Measurements from ENCODE around the gene CSNK1G1. TPM values are rescaled to one million over a fixed set of nuclear protein-coding genes. Genes with fewer than 3 reads are reported as not detected.

Gene CSNK1G1
- total RNA-seq, 2 experiments from 2014 or later: 16.7 to 20.4 TPM

DNA sequence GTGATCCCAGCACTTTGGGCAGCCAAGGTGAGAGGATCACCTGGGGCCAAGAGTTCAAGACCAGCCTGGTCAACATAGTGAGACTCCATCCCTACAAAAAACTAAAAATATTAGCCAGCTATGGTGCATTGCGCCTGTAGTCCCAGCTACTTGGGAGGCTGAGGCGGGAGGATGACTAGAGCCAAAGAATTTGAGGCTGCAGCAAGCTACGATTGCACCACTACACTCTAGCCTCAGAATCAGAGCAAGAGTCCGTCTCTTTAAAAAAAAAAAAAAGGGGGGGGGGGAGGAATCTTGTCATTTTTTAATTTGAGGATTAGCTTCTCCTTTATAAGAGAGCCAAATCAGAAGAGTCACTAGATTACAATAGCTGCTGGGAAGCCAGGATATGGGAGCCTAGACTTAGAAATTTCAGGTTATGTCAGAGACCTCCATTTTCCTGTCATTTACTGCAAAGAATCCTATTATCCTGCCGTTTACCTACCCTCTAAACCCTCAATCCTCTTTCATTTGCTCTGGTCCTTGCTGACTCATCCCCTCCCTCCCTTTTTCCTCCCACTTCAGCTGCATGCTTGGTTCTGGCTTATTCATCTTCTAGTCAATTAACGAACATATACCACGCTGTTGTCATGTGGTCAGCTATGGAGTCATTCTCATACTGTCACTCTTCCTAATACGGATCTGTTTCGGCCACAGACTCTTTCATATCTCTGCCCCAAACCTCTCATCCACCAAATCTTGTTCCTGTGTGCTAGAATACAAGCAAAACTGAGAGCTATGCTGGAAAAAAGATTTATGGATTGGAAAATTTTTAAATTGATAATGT is 109.4 kb downstream of the CSNK1G1 start:
- Mint-ChIP-seq H3K4me3 (no peak overlapping the region), H3K27ac (no peak overlapping the region), H3K36me3 (ENCODE audit: low read depth) (peaks cover 33% of the 10 kb centered on the region), H3K4me1 (ENCODE audit: low read depth) (peaks cover 44% of the 10 kb centered on the region), H3K9me3 (peaks cover 5% of the 10 kb centered on the region), H3K27me3 (no peaks in the 10 kb centered on the region)
- intact Hi-C loops (cut with micrococcal nuclease): no loop called here
- peak; percentile 85 for DNase-seq
- TF ChIP-seq, protein P1, sequence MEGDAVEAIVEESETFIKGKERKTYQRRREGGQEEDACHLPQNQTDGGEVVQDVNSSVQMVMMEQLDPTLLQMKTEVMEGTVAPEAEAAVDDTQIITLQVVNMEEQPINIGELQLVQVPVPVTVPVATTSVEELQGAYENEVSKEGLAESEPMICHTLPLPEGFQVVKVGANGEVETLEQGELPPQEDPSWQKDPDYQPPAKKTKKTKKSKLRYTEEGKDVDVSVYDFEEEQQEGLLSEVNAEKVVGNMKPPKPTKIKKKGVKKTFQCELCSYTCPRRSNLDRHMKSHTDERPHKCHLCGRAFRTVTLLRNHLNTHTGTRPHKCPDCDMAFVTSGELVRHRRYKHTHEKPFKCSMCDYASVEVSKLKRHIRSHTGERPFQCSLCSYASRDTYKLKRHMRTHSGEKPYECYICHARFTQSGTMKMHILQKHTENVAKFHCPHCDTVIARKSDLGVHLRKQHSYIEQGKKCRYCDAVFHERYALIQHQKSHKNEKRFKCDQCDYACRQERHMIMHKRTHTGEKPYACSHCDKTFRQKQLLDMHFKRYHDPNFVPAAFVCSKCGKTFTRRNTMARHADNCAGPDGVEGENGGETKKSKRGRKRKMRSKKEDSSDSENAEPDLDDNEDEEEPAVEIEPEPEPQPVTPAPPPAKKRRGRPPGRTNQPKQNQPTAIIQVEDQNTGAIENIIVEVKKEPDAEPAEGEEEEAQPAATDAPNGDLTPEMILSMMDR (IDR thresholded peaks at IDR 0.05): no peak
- ChIA-PET CTCF (interaction anchor here (0.7 to 2.7 kb wide), 3 partner anchors 10 to 31 kb away, joined by 3 to 8 read pairs (median 5); no protein-coding TSS in a partner anchor), POLR2A (interaction anchor here (0.8 to 1.9 kb wide), 5 partner anchors 9 to 34 kb away, joined by 3 to 6 read pairs (median 4); no protein-coding TSS in a partner anchor)
- ATAC-seq: peak; percentile 89

- peaks cover 5% of the 10 kb centered on the region for H3K9me3 Mint-ChIP-seq
- peaks cover 35% of the 10 kb centered on the region for H3K36me3 Mint-ChIP-seq (ENCODE audit: low read depth)
- intact Hi-C loops (cut with micrococcal nuclease): no loop called here
- ChIA-PET CTCF (interaction anchor here (1.2 to 1.4 kb wide), 2 partner anchors 12 to 14 kb away, joined by 3 read pairs; no protein-coding TSS in a partner anchor), POLR2A (no interaction called here)
- no peak for DNase-seq
- ATAC-seq: no peak
- peaks cover 45% of the 10 kb centered on the region for H3K4me1 Mint-ChIP-seq (ENCODE audit: low read depth)
- TF ChIP-seq, protein P1 (IDR thresholded peaks at IDR 0.05): no peak
- H3K27ac Mint-ChIP-seq: no peak overlapping the region
- no peaks in the 10 kb centered on the region for H3K27me3 Mint-ChIP-seq
- H3K4me3 Mint-ChIP-seq: no peak overlapping the region
Measured at GRCh38 chr15:64245405-64245804, 110.6 kb downstream of the CSNK1G1 start.

- POLR2A ChIA-PET: interaction anchor here (1.2 kb wide), 1 partner anchor 9 kb away, joined by 4 read pairs; no protein-coding TSS in a partner anchor
- TF ChIP-seq, protein P1 (IDR thresholded peaks at IDR 0.05): no peak
- Mint-ChIP-seq H3K4me1 (ENCODE audit: low read depth) (peaks cover 63% of the 10 kb centered on the region), H3K27me3 (no peaks in the 10 kb centered on the region), H3K27ac (no peak overlapping the region), H3K9me3 (peaks cover 2% of the 10 kb centered on the region), H3K4me3 (no peak overlapping the region), H3K36me3 (ENCODE audit: low read depth) (peaks cover 16% of the 10 kb centered on the region)
- intact Hi-C loops (cut with micrococcal nuclease): no loop called here
- DNase-seq (no peak), ATAC-seq (no peak)
- CTCF ChIA-PET: interaction anchor here (1.5 kb wide), 1 partner anchor 88 kb away, joined by 4 read pairs; no protein-coding TSS in a partner anchor
Measured at GRCh38 chr15:64237677-64238076, 118.3 kb downstream of the CSNK1G1 start.

DNA sequence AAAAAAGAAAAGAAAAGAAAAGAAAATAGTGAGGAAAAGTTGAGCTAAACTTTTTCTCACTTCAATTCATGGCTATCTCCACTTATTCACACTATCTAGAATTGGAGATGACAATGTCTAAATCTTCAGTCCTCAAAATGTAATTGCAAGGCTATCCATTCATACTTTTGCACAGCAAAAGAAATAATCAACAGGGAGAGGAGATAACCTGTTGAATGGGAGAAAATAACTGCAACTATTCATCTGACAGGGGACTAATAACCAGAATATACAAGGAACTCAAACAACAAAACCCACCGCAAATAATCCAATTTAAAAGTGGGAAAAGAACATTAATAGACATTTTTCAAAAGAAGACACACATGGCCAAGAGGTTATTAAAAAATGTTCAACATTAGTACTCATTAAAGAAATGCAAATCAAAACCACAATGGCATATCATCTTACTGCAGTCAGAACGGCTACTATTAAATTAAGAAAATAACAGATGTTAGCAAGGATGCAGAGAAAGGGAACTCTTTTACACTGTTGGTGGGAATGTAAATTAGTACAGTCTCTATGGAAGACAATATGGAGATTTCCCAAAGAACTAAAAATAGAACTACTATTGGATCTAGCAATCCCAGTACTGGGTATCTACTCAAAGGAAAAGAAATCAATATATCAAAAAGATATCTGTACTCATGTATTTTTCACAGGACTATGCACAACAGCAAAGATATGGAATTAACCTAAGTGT is 119.6 kb downstream of the CSNK1G1 start:
- Mint-ChIP-seq H3K9me3 (no peaks in the 10 kb centered on the region), H3K4me1 (ENCODE audit: low read depth) (peaks cover 55% of the 10 kb centered on the region), H3K36me3 (ENCODE audit: low read depth) (peaks cover 5% of the 10 kb centered on the region), H3K27ac (no peak overlapping the region), H3K4me3 (no peak overlapping the region), H3K27me3 (no peaks in the 10 kb centered on the region)
- TF ChIP-seq, protein P1 (IDR thresholded peaks at IDR 0.05): no peak
- no peak for ATAC-seq
- ChIA-PET POLR2A (interaction anchor here (0.7 kb wide), 1 partner anchor 13 kb away, joined by 4 read pairs; no protein-coding TSS in a partner anchor), CTCF (no interaction called here)
- DNase-seq: no peak
- intact Hi-C loops (cut with micrococcal nuclease): no loop called here

Measured in activated CD8-positive, alpha-beta T cell treated with anti-CD3 and anti-CD28 coated beads for 36 hours (primary cell).